Hepatocyte (in vitro differentiated cells): ENCODE results near the gene NAV3. TPM values are rescaled to one million over a fixed set of nuclear protein-coding genes. Genes with fewer than 3 reads are reported as not detected.

Source experiments
- DNase-seq: peaks from one replicate; pipeline ENCODE4 v3.0.0-alpha.2; 2016; ENCODE audit warnings: low spot score
- H2AFZ ChIP-seq: fragments of 200-600 bp; sonication (generic); 2 replicates; pipeline ENCODE4 v1.6.0; 2016; ENCODE audit warnings: antibody characterized with exemption, mild to moderate bottlenecking
- H3K27ac ChIP-seq: fragments of 200-600 bp; sonication (generic); 2 replicates; pipeline ENCODE4 v1.5.1; 2016; ENCODE audit warnings: mild to moderate bottlenecking
- H3K27me3 ChIP-seq: fragments of 200-600 bp; sonication (generic); 2 replicates; pipeline ENCODE4 v1.6.1; 2016
- H3K36me3 ChIP-seq: fragments of 200-600 bp; sonication (generic); replicated peaks from 2 replicates; pipeline ENCODE4 v1.5.1; 2016; ENCODE audit warnings: low read depth; ENCODE audit not compliant: insufficient read depth
- H3K4me1 ChIP-seq: fragments of 200-600 bp; sonication (generic); 2 replicates; pipeline ENCODE4 v1.5.1; 2016; ENCODE audit warnings: mild to moderate bottlenecking, moderate library complexity; ENCODE audit not compliant: insufficient read depth
- H3K4me2 ChIP-seq: fragments of 200-600 bp; sonication (generic); 2 replicates; pipeline ENCODE4 v1.6.0; 2016
- H3K4me3 ChIP-seq: fragments of 200-600 bp; sonication (generic); 2 replicates; pipeline ENCODE4 v1.5.1; 2016; ENCODE audit warnings: mild to moderate bottlenecking
- H3K79me2 ChIP-seq: fragments of 200-600 bp; sonication (generic); 2 replicates; pipeline ENCODE4 v1.6.0; 2017; ENCODE audit warnings: mild to moderate bottlenecking
- H3K9me2 ChIP-seq: fragments of 200-600 bp; sonication (generic); replicated peaks from 2 replicates; pipeline ENCODE4 v1.6.0; 2017; ENCODE audit warnings: mild to moderate bottlenecking; ENCODE audit not compliant: insufficient read depth
- H3K9me3 ChIP-seq: fragments of 200-600 bp; sonication (generic); 2 replicates; pipeline ENCODE4 v1.5.1; 2016; ENCODE audit warnings: low read depth, mild to moderate bottlenecking
- H4K20me1 ChIP-seq: fragments of 200-600 bp; sonication (generic); 2 replicates; pipeline ENCODE4 v1.6.0; 2016; ENCODE audit warnings: mild to moderate bottlenecking; ENCODE audit not compliant: insufficient read depth, poor library complexity, severe bottlenecking
- CTCF ChIP-seq: fragments of 200-600 bp; sonication (generic); IDR thresholded peaks from 2 replicates; pipeline ENCODE4 v1.5.1; 2016; ENCODE audit warnings: antibody characterized with exemption, mild to moderate bottlenecking; ENCODE audit not compliant: poor library complexity
- EZH2 ChIP-seq: fragments of 200-600 bp; sonication (generic); IDR thresholded peaks from 2 replicates; pipeline ENCODE4 v1.6.1; 2016; ENCODE audit warnings: antibody characterized with exemption, mild to moderate bottlenecking, borderline replicate concordance
- EZH2phosphoT487 ChIP-seq: fragments of 200-600 bp; sonication (generic); IDR thresholded peaks from one replicate; pipeline ENCODE4 v1.6.1; 2018; ENCODE audit warnings: antibody characterized with exemption, mild to moderate bottlenecking, low read depth, moderate library complexity; ENCODE audit not compliant: unreplicated experiment, severe bottlenecking
- WGBS: methylation state at CpG from one replicate; pipeline ENCODE4 v1.1.6; 2016; ENCODE audit warnings: low lambda C conversion rate; ENCODE audit errors: missing lambda C conversion rate; 5-methylcytosine and 5-hydroxymethylcytosine counted together
- polyA plus RNA-seq: library from polyadenylated mRNA; unstranded; fragments of >200 nt; fragmentation: Nextera tagmentation; extraction: Ambion mirVana; gene quantifications from 2 replicates; pipeline ENCODE4 v1.2.1, GENCODE V29; 2016
- total RNA-seq: library from RNA; depleted of rRNA; stranded (reverse); fragments of >200 nt; gene quantifications from 2 replicates; pipeline ENCODE4 v1.2.3, GENCODE V29; 2014

NAV3 gene
- total and polyA plus RNA-seq, 2 experiments from 2014 or later, result 1.4 to 9.2 TPM

DNA sequence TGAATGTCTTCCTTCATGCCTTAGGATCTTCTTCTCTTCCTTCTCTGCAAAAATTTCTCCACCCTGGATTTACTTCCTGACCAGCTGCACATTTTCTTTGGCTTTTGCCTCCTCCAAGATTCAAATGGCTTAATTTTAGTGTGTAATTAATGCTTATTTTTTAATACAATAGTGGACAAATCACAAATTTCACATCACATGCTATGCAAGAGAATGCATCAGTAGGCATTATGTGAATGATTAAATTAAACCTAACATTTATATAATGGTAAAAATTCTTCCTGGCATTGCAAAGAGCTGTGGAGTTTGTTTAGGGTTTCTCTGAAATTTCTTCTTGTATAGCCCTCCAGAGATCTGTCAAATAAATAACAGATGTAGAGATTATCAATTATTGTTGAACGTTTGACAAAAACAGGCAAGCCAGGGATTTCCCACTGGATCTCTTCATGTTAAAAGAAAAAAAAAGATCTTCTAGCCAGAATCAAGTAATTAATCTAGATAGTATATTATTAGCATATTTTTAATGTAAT, 84.4 kb downstream of the NAV3 start:
- Histone ChIP-seq H3K27me3 (no peaks in the 10 kb centered on the region), H3K9me2 (no peaks in the 10 kb centered on the region), H3K36me3 (no peaks in the 10 kb centered on the region), H3K27ac (no peak overlapping the region), H2AFZ (no peak overlapping the region), H3K79me2 (no peaks in the 10 kb centered on the region), H4K20me1 (no peaks in the 10 kb centered on the region), H3K4me1 (no peaks in the 10 kb centered on the region), H3K4me2 (no peak overlapping the region), H3K9me3 (no peaks in the 10 kb centered on the region), H3K4me3 (no peak overlapping the region)
- TF ChIP-seq EZH2 (no peak), EZH2phosphoT487 (no peak), CTCF (no peak)
- DNase-seq, result no peak
- WGBS, result 44% methylated on average over 1 of the region's 1 CpG

DNA sequence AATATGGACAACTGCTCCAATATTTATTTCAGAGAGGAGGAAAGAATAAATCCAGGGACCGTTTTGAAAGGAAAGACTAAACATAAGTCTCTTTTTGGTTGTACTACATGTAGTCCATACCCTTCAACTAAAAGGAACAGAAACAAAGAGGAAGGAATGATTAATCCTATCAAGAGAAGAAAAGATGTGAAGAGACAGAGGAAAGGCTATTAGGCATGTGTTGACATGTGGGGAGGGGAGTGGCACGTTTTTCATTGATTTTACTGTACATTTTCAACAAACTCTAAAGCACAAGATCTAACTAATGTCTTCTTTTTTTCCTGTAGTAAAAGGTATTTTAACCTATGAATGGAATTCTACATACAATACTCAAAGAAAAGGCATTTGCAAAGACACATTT, 85.6 kb downstream of the NAV3 start:
- no peak overlapping the region for H2AFZ ChIP-seq
- H4K20me1 ChIP-seq, result no peaks in the 10 kb centered on the region
- H3K36me3 ChIP-seq, result no peaks in the 10 kb centered on the region
- H3K79me2 ChIP-seq, result no peaks in the 10 kb centered on the region
- no peak for DNase-seq
- H3K4me1 ChIP-seq, result no peaks in the 10 kb centered on the region
- H3K27me3 ChIP-seq, result no peaks in the 10 kb centered on the region
- no peak overlapping the region for H3K27ac ChIP-seq
- WGBS, result 56% methylated on average over 2 of the region's 2 CpGs
- no peak overlapping the region for H3K4me2 ChIP-seq
- H3K9me3 ChIP-seq, result no peaks in the 10 kb centered on the region
- no peaks in the 10 kb centered on the region for H3K9me2 ChIP-seq
- H3K4me3 ChIP-seq, result no peak overlapping the region
- TF ChIP-seq EZH2phosphoT487 (no peak), EZH2 (no peak), CTCF (no peak)

DNA sequence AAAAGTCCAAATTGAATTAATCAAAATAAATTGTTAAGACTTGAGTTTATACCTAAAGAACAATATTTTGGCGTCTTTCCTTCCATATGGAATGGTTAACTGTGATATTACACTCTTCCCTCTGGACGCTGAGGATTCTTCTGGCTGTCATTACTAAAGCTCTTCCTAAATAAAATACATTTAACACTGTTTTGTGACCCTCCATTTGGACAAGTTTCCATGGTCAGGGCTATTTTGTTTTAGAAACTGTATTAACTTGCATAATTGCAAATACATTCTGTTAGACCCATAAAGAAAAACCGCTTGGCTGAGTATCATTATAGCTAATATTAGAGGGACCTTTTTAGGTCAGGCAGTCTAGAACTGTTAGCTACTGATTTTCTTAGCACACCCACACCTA, 87.4 kb downstream of the NAV3 start:
- no peak for DNase-seq
- H2AFZ ChIP-seq, result no peak overlapping the region
- H3K4me2 ChIP-seq, result no peak overlapping the region
- no peaks in the 10 kb centered on the region for H3K79me2 ChIP-seq
- TF ChIP-seq CTCF (no peak), EZH2phosphoT487 (no peak), EZH2 (no peak)
- 90% methylated on average over 3 of the region's 3 CpGs for WGBS
- no peaks in the 10 kb centered on the region for H4K20me1 ChIP-seq
- no peaks in the 10 kb centered on the region for H3K27me3 ChIP-seq
- H3K4me1 ChIP-seq, result no peaks in the 10 kb centered on the region
- H3K9me3 ChIP-seq, result no peaks in the 10 kb centered on the region
- no peak overlapping the region for H3K4me3 ChIP-seq
- H3K27ac ChIP-seq, result no peak overlapping the region
- H3K36me3 ChIP-seq, result no peaks in the 10 kb centered on the region
- H3K9me2 ChIP-seq, result no peaks in the 10 kb centered on the region

- Histone ChIP-seq H3K36me3 (no peaks in the 10 kb centered on the region), H3K9me3 (no peaks in the 10 kb centered on the region), H3K4me3 (no peak overlapping the region), H3K27ac (no peak overlapping the region), H3K4me2 (no peak overlapping the region), H2AFZ (no peak overlapping the region), H3K79me2 (no peaks in the 10 kb centered on the region), H3K9me2 (no peaks in the 10 kb centered on the region), H3K27me3 (no peaks in the 10 kb centered on the region), H3K4me1 (no peaks in the 10 kb centered on the region), H4K20me1 (no peaks in the 10 kb centered on the region)
- TF ChIP-seq CTCF, result no peak
- TF ChIP-seq EZH2, result no peak
- TF ChIP-seq EZH2phosphoT487, result no peak
- DNase-seq, result no peak
- 94% methylated on average over 3 of the region's 3 CpGs for WGBS
Measured at GRCh38 chr12:77919450-77919849, 88.8 kb downstream of the NAV3 start.
